Measurements from ENCODE around the gene OCSTAMP.

OCSTAMP gene

GRCh38 chr20:46512943-46513844 is 37.3 kb downstream of the OCSTAMP start, which contains the start of gene ZNF334:
ZNF334 (minus strand) TSS chr20:46513559; CDS start chr20:46512102, 1,457 bp downstream.
- DNase-seq (ENCODE audit: low read depth), result peak; percentile 51

- no peak for DNase-seq (ENCODE audit: low read depth)
Measured at GRCh38 chr20:46509523-46509922, 40.9 kb downstream of the OCSTAMP start.

GRCh38 chr20:46507760-46508407 is 42.6 kb downstream of the OCSTAMP start:
- no peak for DNase-seq (ENCODE audit: low read depth)

- no peak for DNase-seq (ENCODE audit: low read depth)
Measured at GRCh38 chr20:46505506-46505905, 44.9 kb downstream of the OCSTAMP start.

- DNase-seq (ENCODE audit: low read depth), result peak; percentile 2
Measured at GRCh38 chr20:46501961-46502360, 48.5 kb downstream of the OCSTAMP start.

GRCh38 chr20:46501337-46501942 is 49.0 kb downstream of the OCSTAMP start:
- peak; percentile 10 for DNase-seq (ENCODE audit: low read depth)

- DNase-seq (ENCODE audit: low read depth), result no peak
Measured at GRCh38 chr20:46494077-46494476, 56.4 kb downstream of the OCSTAMP start.

- DNase-seq (ENCODE audit: low read depth), result no peak
Measured at GRCh38 chr20:46491354-46491753, 59.1 kb downstream of the OCSTAMP start.
